GM19193 (cell line): Measurements from ENCODE around the gene GPR37.

Source experiments
- POLR2A ChIP-seq: IDR thresholded peaks from 4 replicates; pipeline ENCODE4 v1.6.1; 2011; ENCODE audit not compliant: insufficient read depth, insufficient read length; ENCODE audit errors: extremely low read depth

GPR37 gene

GRCh38 chr7:124764847-124765400, 668 bp downstream of the GPR37 start:
- no peak for TF ChIP-seq POLR2A

DNA sequence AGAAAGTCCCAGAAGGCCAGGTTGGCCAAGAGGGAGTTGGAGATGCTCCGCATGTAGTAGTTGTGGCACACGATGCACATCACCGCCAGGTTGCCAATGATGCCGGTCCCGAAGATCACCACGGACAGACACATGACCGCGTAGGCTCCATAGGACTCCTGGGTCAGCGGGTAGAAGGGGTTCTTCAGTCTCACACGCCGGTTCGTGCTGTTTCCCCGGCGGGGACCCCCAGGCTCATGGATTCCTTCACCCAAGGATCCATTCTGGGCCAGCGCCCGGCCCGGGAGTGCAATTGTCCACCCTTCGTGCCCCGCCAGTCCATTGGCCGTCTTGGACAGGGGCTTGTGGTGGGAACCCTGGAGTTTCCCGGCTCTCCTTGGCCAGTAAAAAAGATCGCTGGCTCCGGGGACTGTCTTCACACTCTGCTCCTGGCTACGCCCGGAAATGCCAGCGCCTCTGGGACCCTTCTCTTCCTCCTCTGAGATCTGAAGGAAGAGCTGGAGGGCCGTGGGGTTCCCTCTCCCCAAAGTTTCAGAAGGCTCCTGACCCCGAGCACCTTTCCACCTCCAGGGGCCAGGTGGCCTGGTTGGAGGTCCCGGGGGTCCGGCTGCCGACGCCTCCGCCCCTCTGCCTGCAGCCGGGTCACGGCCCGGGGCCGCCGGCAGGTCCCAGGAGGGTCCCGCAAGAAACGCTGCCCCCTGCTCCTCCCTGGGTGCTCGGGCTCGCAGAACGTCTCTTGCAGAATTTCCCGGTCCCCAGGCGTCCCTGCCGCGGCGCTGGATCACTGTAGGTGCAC, 1.3 kb downstream of the GPR37 start:
- TF ChIP-seq POLR2A, result no peak

DNA sequence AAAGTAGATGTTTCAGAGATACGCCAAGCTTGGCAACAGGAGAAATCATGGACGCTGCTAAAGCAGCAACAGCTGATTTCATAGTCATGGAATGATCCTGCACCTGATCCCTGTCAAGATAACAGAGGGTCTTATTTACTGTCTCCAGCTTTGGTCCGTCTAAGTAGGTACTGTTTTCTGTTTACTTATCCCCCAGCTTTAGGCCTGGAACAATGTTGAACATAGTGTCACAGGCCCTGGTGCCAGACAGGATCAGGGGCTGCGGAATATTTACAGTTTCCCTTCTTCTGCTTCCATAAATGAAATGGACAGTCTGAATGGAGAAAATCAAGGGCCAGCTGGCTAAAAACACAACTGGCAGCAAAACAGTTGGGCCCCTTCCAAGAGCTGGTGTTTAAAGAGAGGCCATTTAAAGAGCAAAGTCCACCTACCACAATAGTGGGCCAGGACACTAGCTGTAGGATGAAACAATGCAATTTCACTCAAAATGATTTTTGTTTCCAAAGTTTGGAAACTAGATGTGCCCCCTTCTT, 2.9 kb downstream of the GPR37 start:
- TF ChIP-seq POLR2A, result no peak

- TF ChIP-seq POLR2A, result no peak
Observed at GRCh38 chr7:124761164-124761715, 4.4 kb downstream of the GPR37 start.

- no peak for TF ChIP-seq POLR2A
Observed at GRCh38 chr7:124758327-124758726, 7.3 kb downstream of the GPR37 start.

DNA sequence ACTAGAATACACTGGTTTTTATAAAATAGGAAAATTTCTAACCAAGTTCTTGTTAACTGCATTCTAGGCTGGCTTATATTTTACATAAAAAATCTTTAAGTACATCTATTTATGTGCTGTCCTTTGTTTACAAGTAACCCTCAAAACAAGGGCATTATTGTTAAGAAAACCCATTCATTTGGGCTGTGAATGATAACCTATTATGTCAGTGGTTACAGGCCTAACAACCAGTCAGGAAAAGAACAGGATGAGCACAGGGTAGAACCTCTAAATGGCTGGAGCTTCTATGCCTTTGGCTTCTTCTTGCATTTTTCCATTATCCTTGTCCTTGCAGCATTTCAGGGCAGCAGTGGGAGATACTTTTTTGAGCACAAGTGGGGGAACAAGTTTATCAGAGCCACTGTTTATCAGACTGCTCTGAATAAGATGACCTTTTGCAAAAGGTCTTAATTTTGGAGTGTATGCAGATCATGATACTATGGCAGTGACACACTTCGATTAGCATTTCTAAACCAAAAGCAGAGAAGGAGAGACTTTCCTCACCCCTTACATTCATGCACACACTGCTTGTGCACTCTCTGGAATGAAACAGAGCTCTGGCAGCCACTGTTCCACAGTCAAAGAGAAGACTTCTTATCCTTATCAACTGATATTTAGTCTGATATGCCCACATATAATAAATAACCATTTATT, 10.9 kb downstream of the GPR37 start:
- TF ChIP-seq POLR2A, result no peak

DNA sequence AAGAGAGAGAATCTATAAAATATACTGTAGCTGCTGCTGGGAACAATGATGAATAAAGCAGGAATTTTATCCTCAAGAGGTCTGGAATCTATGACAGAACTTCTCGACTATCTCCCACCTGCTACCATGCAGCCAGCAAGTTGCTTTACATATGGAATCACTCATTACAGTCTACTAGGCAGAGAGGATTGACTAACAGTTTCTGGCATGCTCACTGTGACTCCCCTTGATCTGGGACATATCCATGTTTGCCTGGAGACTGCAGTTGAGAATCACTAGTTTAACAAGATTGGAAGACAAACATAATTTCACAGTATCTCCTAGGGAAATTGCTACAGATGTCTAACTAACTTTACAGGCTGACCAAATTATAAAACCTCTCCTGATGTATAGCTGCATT, 13.3 kb downstream of the GPR37 start:
- TF ChIP-seq POLR2A, result no peak

- TF ChIP-seq POLR2A, result no peak
Observed at GRCh38 chr7:124751027-124751426, 14.6 kb downstream of the GPR37 start.

DNA sequence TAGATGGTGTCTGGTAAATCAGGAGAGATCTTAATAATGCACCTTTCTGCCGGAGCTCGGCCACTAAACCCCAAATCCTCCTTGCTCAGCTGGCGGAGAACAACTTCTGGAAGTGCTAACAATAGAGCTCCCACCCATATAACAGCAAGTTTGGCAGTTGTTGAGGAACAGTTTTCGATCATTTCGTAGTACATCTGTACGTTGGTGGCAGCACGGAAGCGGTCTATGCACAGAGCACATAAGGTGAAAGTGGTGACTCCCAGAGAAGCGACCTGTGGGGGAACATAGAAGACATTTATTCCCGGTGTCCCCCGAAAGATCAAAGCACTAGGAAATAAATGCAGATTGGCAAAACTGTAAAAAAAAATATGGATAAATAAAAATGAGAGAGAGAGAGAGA, 18.5 kb downstream of the GPR37 start:
- TF ChIP-seq POLR2A, result no peak

GRCh38 chr7:124738639-124739038, 27.0 kb downstream of the GPR37 start:
- no peak for TF ChIP-seq POLR2A

- TF ChIP-seq POLR2A, result no peak
Observed at GRCh38 chr7:124737760-124738300, 27.8 kb downstream of the GPR37 start.

- no peak for TF ChIP-seq POLR2A
Observed at GRCh38 chr7:124728610-124729009, 37.0 kb downstream of the GPR37 start.

DNA sequence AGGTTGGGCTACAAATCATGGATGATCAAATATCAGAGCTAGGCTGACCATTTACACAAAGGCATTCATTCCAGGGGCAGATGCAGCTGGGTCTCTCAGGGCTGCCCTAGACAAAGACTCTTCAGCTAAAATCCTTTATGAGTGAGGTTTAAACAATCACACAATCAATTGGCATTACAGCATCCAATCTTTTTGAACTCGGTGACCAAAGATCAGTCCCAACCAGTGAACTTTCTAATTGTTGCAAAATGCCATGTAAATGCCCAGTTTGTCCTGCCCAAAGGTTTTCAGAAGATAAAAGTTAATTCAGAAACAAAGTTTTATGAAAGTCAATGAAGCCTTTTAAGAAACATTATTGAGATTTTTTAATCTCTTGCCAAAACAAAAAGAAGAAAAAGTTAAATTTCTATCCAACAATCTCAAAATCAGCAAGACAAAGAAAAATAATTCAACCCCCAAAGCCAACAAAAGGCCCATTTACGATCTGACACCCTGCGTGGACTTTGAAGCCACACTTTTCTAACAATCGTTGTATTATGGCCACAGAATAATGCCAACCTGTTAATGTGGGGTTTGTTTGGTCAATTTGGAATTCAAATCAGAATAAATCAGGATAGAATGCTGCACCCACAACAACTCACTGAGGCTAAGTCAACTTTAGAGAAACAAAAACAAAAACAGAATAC, 40.9 kb downstream of the GPR37 start:
- no peak for TF ChIP-seq POLR2A

- TF ChIP-seq POLR2A, result no peak
Observed at GRCh38 chr7:124724079-124724478, 41.5 kb downstream of the GPR37 start.
